H1 (cell line): ENCODE measurements around the gene FOXC1. TPM values are rescaled to one million over a fixed set of nuclear protein-coding genes. Genes with fewer than 3 reads are reported as not detected.

ENCODE experiments used
- CTCF ChIA-PET: fragments of 300-600 bp; sonication (Branson Sonifier 250); formaldehyde crosslinking; loops from one replicate; lab custom pipeline; 2021; ENCODE audit not compliant: partially characterized antibody; lab: Charles Lee
- POLR2A ChIA-PET: fragments of 300-600 bp; sonication (Branson Sonifier 250); formaldehyde crosslinking; loops from one replicate; lab custom pipeline; 2021; ENCODE audit warnings: inconsistent platforms; ENCODE audit not compliant: partially characterized antibody; lab: Charles Lee
- DNase-seq, 2 experiments: peaks; one replicate each; pipeline versions ENCODE4 v3.0.0 to v3.0.0-alpha.2; 2010 to 2022; ENCODE audit warnings: low spot score in 2 of 2, low read depth in 1 of 2, mixed read lengths in 1 of 2
- FAIRE-seq: peaks from 2 replicates; lab custom pipeline; 2011; peaks lifted over from hg19 to GRCh38; lab: Jason Lieb, UNC
- H2AFZ ChIP-seq: 2 replicates; pipeline ENCODE4 v1.8.1; 2012; ENCODE audit warnings: low read length, inconsistent platforms
- H2AK5ac ChIP-seq: 2 replicates; pipeline ENCODE4 v1.6.1; 2013; ENCODE audit warnings: low read depth, low read length
- H2BK120ac ChIP-seq: replicated peaks from 2 replicates; pipeline ENCODE3; 2013; ENCODE audit warnings: low read depth, low read length, inconsistent platforms
- H2BK12ac ChIP-seq: 2 replicates; pipeline ENCODE4 v1.6.1; 2013; ENCODE audit warnings: low read depth, low read length
- H2BK15ac ChIP-seq: 2 replicates; pipeline ENCODE4 v1.6.1; 2013; ENCODE audit warnings: low read length
- H2BK20ac ChIP-seq: 2 replicates; pipeline ENCODE4 v1.6.1; 2013; ENCODE audit warnings: low read length
- H2BK5ac ChIP-seq: 2 replicates; pipeline ENCODE4 v1.6.1; 2013; ENCODE audit warnings: low read depth, low read length
- H3K14ac ChIP-seq: 2 replicates; pipeline ENCODE4 v1.6.1; 2013; ENCODE audit warnings: inconsistent platforms; ENCODE audit not compliant: insufficient read length
- H3K18ac ChIP-seq: 2 replicates; pipeline ENCODE4 v1.6.1; 2013; ENCODE audit warnings: low read length; ENCODE audit errors: extremely low read depth
- H3K23ac ChIP-seq: 2 replicates; pipeline ENCODE4 v1.6.1; 2013; ENCODE audit warnings: inconsistent platforms; ENCODE audit not compliant: insufficient read length
- H3K23me2 ChIP-seq: 2 replicates; pipeline ENCODE4 v1.6.1; 2013; ENCODE audit warnings: low read depth, low read length
- H3K27ac ChIP-seq: 2 replicates; pipeline ENCODE4 v1.6.1; 2011; ENCODE audit warnings: low read depth, low read length, inconsistent platforms
- H3K27me3 ChIP-seq, 4 experiments: replicated peaks in 1 of 4; 1 replicate in 1 of 4; 2 replicates in 3 of 4; pipeline versions ENCODE4 v1.6.1 to v1.8.1; 2011 to 2013; ENCODE audit warnings: low read length in 3 of 4, mild to moderate bottlenecking in 3 of 4, inconsistent platforms in 2 of 4, mixed read lengths in 2 of 4, moderate library complexity in 1 of 4; ENCODE audit not compliant: control insufficient read depth in 3 of 4, insufficient read depth in 3 of 4; ENCODE audit errors: extremely low read depth in 1 of 4
- H3K36me3 ChIP-seq, 4 experiments: 2 replicates each; pipeline versions ENCODE4 v1.6.1 to v1.8.1; 2011 to 2013; ENCODE audit warnings: mild to moderate bottlenecking in 4 of 4, low read length in 3 of 4, moderate library complexity in 2 of 4, control low read depth in 1 of 4, inconsistent platforms in 1 of 4; ENCODE audit not compliant: insufficient read depth in 4 of 4, control insufficient read depth in 2 of 4
- H3K4ac ChIP-seq: replicated peaks from 2 replicates; pipeline ENCODE3; 2013; ENCODE audit warnings: low read length, low read depth, mixed read lengths, inconsistent platforms; ENCODE audit not compliant: insufficient read length
- H3K4me1 ChIP-seq, 4 experiments: replicated peaks in 1 of 4; 1 replicate in 1 of 4; 2 replicates in 3 of 4; pipeline versions ENCODE4 v1.6.1 to v1.8.1; 2011 to 2013; ENCODE audit warnings: low read length in 3 of 4, inconsistent platforms in 2 of 4, mixed read lengths in 1 of 4; ENCODE audit not compliant: insufficient read depth in 4 of 4, control insufficient read depth in 3 of 4
- H3K4me2 ChIP-seq, 2 experiments: 2 replicates each; pipeline versions ENCODE4 v1.6.1 to v1.8.1; 2011 to 2013; ENCODE audit warnings: low read depth in 2 of 2, low read length in 2 of 2, control low read depth in 1 of 2, inconsistent platforms in 1 of 2, mild to moderate bottlenecking in 1 of 2; ENCODE audit not compliant: insufficient read depth in 1 of 2
- H3K4me3 ChIP-seq, 4 experiments: fragments of 200-600, 300-600 bp in 1 of 4; sonication (generic), shearing (Covaris generic), sonication (Bioruptor Twin) in 1 of 4; 2 replicates each; pipeline versions ENCODE4 v1.5.1 to v1.8.1; 2011 to 2016; ENCODE audit warnings: low read length in 4 of 4, low read depth in 3 of 4, control low read depth in 2 of 4, inconsistent platforms in 2 of 4, mild to moderate bottlenecking in 2 of 4, mixed read lengths in 1 of 4, moderate library complexity in 1 of 4; ENCODE audit not compliant: insufficient read depth in 2 of 4; ENCODE audit errors: extremely low read depth in 1 of 4
- H3K56ac ChIP-seq: replicated peaks from 2 replicates; pipeline ENCODE3; 2013; ENCODE audit warnings: low read depth, mild to moderate bottlenecking, mixed read lengths, low read length, inconsistent platforms; ENCODE audit not compliant: insufficient read length
- H3K79me1 ChIP-seq: 2 replicates; pipeline ENCODE4 v1.6.1; 2013; ENCODE audit warnings: low read depth, low read length, control low read depth
- H3K79me2 ChIP-seq, 2 experiments: 2 replicates each; pipeline versions ENCODE4 v1.6.1 to v1.8.1; 2012 to 2013; ENCODE audit warnings: low read length in 2 of 2, mild to moderate bottlenecking in 2 of 2, inconsistent platforms in 1 of 2; ENCODE audit not compliant: insufficient read depth in 2 of 2, control insufficient read depth in 1 of 2
- H3K9ac ChIP-seq, 4 experiments: replicated peaks in 1 of 4; 1 replicate in 1 of 4; 2 replicates in 3 of 4; pipeline versions ENCODE4 v1.6.1 to v1.8.1; 2011 to 2013; ENCODE audit warnings: low read depth in 3 of 4, low read length in 3 of 4, control low read depth in 2 of 4, mild to moderate bottlenecking in 2 of 4, moderate library complexity in 2 of 4, inconsistent platforms in 1 of 4; ENCODE audit errors: extremely low read depth in 1 of 4
- H3K9me3 ChIP-seq, 2 experiments: 2 replicates each; pipeline versions ENCODE4 v1.6.1 to v1.8.1; 2012 to 2013; ENCODE audit warnings: mild to moderate bottlenecking in 2 of 2, moderate library complexity in 2 of 2, control low read depth in 1 of 2, inconsistent platforms in 1 of 2, low read depth in 1 of 2, low read length in 1 of 2, mixed read lengths in 1 of 2; ENCODE audit not compliant: insufficient read depth in 2 of 2
- H4K20me1 ChIP-seq, 2 experiments: replicated peaks in 1 of 2; 2 replicates each; pipeline versions ENCODE3 to v1.8.1; 2011 to 2013; ENCODE audit warnings: inconsistent platforms in 2 of 2, low read length in 2 of 2, mild to moderate bottlenecking in 1 of 2; ENCODE audit not compliant: insufficient read depth in 2 of 2, control insufficient read depth in 1 of 2
- H4K5ac ChIP-seq: 2 replicates; pipeline ENCODE4 v1.6.1; 2013; ENCODE audit warnings: low read length, low read depth, mixed read lengths, inconsistent platforms; ENCODE audit not compliant: insufficient read length
- H4K8ac ChIP-seq: 2 replicates; pipeline ENCODE4 v1.8.0; 2013; ENCODE audit warnings: mild to moderate bottlenecking, moderate library complexity, low read length, inconsistent platforms; ENCODE audit not compliant: insufficient read depth; ENCODE audit errors: extremely low read depth
- H4K91ac ChIP-seq: replicated peaks from 2 replicates; pipeline ENCODE3; 2013; ENCODE audit warnings: low read length, mixed read lengths, inconsistent platforms; ENCODE audit not compliant: insufficient read length
- ASH2L ChIP-seq: fragments of 200-600, 300-600 bp; sonication (generic); IDR thresholded peaks from one replicate; pipeline ENCODE4 v1.7.1; 2017; ENCODE audit warnings: low read length
- CEBPB ChIP-seq: IDR thresholded peaks from 2 replicates; pipeline ENCODE4 v1.6.1; 2012; ENCODE audit warnings: low read depth, low read length
- MAFK ChIP-seq: IDR thresholded peaks from 2 replicates; pipeline ENCODE4 v1.6.1; 2012; ENCODE audit warnings: low read depth, mild to moderate bottlenecking, improper control_type of control experiment, low read length
- WGBS, 2 experiments: shearing (Covaris generic) in 1 of 2; methylation state at CpG; one replicate each; pipeline versions ENCODE4 v1.1.6 to v1.1.7; 2013 to 2015; ENCODE audit warnings: low lambda C conversion rate in 2 of 2, mixed read lengths in 2 of 2, inconsistent platforms in 1 of 2, low coverage in 1 of 2, missing lambda C conversion rate in 1 of 2; ENCODE audit not compliant: insufficient replicate concordance in 2 of 2, insufficient coverage in 1 of 2, insufficient read length in 1 of 2; ENCODE audit errors: extremely low coverage in 1 of 2, missing lambda C conversion rate in 1 of 2; 5-methylcytosine and 5-hydroxymethylcytosine counted together
- polyA plus RNA-seq, 7 experiments: library from polyadenylated mRNA; depleted of rRNA in 3 of 7; stranded (reverse) in 5 of 7; unstranded in 2 of 7; fragments of >200 nt in 5 of 7; fragments of 200-250 nt in 2 of 7; gene quantifications; 1 replicate in 5 of 7; 2 replicates in 1 of 7; 4 replicates in 1 of 7; pipeline versions ENCODE4 v1.2.1 to v1.2.3, GENCODE V29; 2011 to 2013; ENCODE audit warnings: missing spikeins in 2 of 7, mixed read lengths in 2 of 7
- total RNA-seq: library from RNA; stranded (reverse); fragmentation: NEBNext Ultra II Directional; extraction: Animal tissue kit (Norgen Biotek cat#: 25700); gene quantifications from 2 replicates; pipeline ENCODE4 v1.2.1, GENCODE V29; 2021

FOXC1 gene
- total and polyA plus RNA-seq, 2 of the 8 experiments (the other 6 are each of a cell fraction or from before 2014, with no cell fraction given) = 0.22 TPM; not detected in 1

- H3K9ac ChIP-seq = no peak overlapping the region
- no peaks in the 10 kb centered on the region for H3K9me3 ChIP-seq
- no peak overlapping the region for H3K23ac ChIP-seq
- WGBS, 2 experiments = 88% methylated on average over 7 of the region's 7 CpGs; no CpG with 5 or more reads in 1 of the 2 experiments
- no peak overlapping the region for H3K4ac ChIP-seq
- no peak overlapping the region for H3K14ac ChIP-seq
- no peak overlapping the region for H4K8ac ChIP-seq
- H2BK20ac ChIP-seq = no peak overlapping the region
- no peak overlapping the region for H2AK5ac ChIP-seq
- H3K56ac ChIP-seq = no peak overlapping the region
- no peak overlapping the region for H3K4me3 ChIP-seq
- H4K5ac ChIP-seq = no peak overlapping the region
- H3K27me3 ChIP-seq = no peaks in the 10 kb centered on the region
- DNase-seq (no peak), FAIRE-seq (no peak)
- H3K79me1 ChIP-seq = no peaks in the 10 kb centered on the region
- H3K79me2 ChIP-seq = no peaks in the 10 kb centered on the region
- H3K4me2 ChIP-seq = no peak overlapping the region
- H4K20me1 ChIP-seq = peaks cover 2 to 3% of the 10 kb centered on the region in 2 experiments
- peaks cover 4 to 15% (median 5%) of the 10 kb centered on the region in 4 experiments; a peak in 5 of 7 replicates for H3K4me1 ChIP-seq
- H2BK15ac ChIP-seq = no peak overlapping the region
- H2AFZ ChIP-seq = no peak overlapping the region
- no peaks in the 10 kb centered on the region for H3K23me2 ChIP-seq
- H4K91ac ChIP-seq = peak overlapping the region; percentile 48
- ChIA-PET POLR2A (no interaction called here), CTCF (interaction anchor here (0.8 to 1.1 kb wide), 2 partner anchors 12 to 42 kb away, joined by 3 to 4 read pairs; no protein-coding TSS in a partner anchor)
- H2BK5ac ChIP-seq = no peak overlapping the region
- H2BK12ac ChIP-seq = 0 out of 2 replicates have a peak overlapping the region, but pooled peaks have one; percentile 1
- no peak overlapping the region for H3K27ac ChIP-seq
- no peaks in the 10 kb centered on the region for H3K36me3 ChIP-seq
- no peak overlapping the region for H2BK120ac ChIP-seq
- TF ChIP-seq ASH2L (no peak), MAFK (no peak), CEBPB (no peak)
- no peak overlapping the region for H3K18ac ChIP-seq
These were observed 33.4 kb downstream of the FOXC1 start for GRCh38 chr6:1643111-1643510.
